ENCODE results near the gene ARHGAP33.

DNA sequence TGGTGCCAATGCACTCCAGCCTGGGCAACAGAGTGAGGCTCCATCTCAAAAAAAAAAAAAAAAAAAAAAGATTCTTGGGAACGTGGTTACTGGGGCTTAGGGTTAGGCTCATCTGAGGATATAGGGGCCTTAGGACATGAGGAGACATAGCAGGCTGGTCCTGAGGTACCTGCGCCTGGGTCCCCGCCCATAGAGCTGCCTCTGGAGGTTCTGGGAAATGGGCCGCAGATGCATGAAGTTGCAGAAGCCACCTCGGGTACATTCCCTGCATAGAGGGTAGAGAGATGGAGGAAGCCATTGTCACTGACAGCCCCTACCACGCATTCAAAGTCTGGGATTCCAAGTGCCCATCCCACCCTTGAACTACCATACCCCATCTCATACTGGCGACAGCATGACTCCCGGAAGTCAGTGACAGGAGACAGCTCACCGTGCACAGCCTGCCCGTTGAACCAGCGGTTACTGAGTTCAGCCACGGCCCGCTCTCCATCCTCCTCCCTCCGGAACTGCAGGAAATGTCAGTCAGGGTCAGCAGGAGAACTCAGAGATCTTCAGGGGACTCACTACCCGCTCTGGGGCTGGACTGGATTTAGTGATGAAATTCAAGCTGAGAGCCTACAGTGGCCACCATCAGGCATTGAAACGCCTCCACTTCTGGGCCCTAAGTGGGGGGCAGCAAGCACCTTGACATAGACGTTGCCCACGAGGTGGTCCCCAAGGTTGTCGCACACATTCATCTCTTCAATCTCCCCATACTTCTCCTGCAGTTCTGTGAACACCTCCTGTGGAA lies 31.5 kb upstream of the ARHGAP33 start:
- TF ChIP-seq, protein P1, sequence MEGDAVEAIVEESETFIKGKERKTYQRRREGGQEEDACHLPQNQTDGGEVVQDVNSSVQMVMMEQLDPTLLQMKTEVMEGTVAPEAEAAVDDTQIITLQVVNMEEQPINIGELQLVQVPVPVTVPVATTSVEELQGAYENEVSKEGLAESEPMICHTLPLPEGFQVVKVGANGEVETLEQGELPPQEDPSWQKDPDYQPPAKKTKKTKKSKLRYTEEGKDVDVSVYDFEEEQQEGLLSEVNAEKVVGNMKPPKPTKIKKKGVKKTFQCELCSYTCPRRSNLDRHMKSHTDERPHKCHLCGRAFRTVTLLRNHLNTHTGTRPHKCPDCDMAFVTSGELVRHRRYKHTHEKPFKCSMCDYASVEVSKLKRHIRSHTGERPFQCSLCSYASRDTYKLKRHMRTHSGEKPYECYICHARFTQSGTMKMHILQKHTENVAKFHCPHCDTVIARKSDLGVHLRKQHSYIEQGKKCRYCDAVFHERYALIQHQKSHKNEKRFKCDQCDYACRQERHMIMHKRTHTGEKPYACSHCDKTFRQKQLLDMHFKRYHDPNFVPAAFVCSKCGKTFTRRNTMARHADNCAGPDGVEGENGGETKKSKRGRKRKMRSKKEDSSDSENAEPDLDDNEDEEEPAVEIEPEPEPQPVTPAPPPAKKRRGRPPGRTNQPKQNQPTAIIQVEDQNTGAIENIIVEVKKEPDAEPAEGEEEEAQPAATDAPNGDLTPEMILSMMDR (IDR thresholded peaks at IDR 0.05; ENCODE audit: poor library complexity, severe bottlenecking): no peak
- TF ChIP-seq TAF1 (IDR thresholded peaks at IDR 0.05; ENCODE audit: low read depth) (no peak), POLR2AphosphoS5 (IDR thresholded peaks at IDR 0.05) (no peak), EZH2 (IDR thresholded peaks at IDR 0.05; ENCODE audit: borderline replicate concordance, insufficient read depth, low read length, poor library complexity, severe bottlenecking) (no peak)
- TF ChIP-seq, protein P2, sequence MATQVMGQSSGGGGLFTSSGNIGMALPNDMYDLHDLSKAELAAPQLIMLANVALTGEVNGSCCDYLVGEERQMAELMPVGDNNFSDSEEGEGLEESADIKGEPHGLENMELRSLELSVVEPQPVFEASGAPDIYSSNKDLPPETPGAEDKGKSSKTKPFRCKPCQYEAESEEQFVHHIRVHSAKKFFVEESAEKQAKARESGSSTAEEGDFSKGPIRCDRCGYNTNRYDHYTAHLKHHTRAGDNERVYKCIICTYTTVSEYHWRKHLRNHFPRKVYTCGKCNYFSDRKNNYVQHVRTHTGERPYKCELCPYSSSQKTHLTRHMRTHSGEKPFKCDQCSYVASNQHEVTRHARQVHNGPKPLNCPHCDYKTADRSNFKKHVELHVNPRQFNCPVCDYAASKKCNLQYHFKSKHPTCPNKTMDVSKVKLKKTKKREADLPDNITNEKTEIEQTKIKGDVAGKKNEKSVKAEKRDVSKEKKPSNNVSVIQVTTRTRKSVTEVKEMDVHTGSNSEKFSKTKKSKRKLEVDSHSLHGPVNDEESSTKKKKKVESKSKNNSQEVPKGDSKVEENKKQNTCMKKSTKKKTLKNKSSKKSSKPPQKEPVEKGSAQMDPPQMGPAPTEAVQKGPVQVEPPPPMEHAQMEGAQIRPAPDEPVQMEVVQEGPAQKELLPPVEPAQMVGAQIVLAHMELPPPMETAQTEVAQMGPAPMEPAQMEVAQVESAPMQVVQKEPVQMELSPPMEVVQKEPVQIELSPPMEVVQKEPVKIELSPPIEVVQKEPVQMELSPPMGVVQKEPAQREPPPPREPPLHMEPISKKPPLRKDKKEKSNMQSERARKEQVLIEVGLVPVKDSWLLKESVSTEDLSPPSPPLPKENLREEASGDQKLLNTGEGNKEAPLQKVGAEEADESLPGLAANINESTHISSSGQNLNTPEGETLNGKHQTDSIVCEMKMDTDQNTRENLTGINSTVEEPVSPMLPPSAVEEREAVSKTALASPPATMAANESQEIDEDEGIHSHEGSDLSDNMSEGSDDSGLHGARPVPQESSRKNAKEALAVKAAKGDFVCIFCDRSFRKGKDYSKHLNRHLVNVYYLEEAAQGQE (IDR thresholded peaks at IDR 0.05; ENCODE audit: borderline replicate concordance): no peak
